Left cardiac atrium (tissue), 4 donors: ENCODE measurements around the gene FAM83F. TPM values are rescaled to one million over a fixed set of nuclear protein-coding genes. Genes with fewer than 3 reads are reported as not detected.
"Not testable (repeated sequence)": the region's sequence is repeated elsewhere in the genome, so short reads cannot be mapped to it uniquely, and the experiment has no call there.

ENCODE experiments used
- ATAC-seq, 2 donors: fragments of 200-7000 bp; cut with Tn5 transposase; one replicate each; pipeline ENCODE4 v1.9.1; 2020; ENCODE audit warnings: mild to moderate bottlenecking in 2 of 2, moderate library complexity in 2 of 2
- DNase-seq: peaks from one replicate; pipeline ENCODE4 v3.0.0-alpha.2; 2020
- intact Hi-C, 2 donors: fragments of 100-400 bp; cut with DNase I; formaldehyde crosslinking; loops; one replicate each; pipeline versions ENCODE4 v1.14.1 to v1.15.1; 2022 to 2023
- long read RNA-seq: library from polyadenylated mRNA; unstranded; transcript quantifications from one replicate; pipeline ENCODE4 v2.0.0, GENCODE V29; 2021
- total RNA-seq, 2 donors: library from RNA; stranded (reverse); fragmentation: NEBNext Ultra II Directional; extraction: Animal tissue kit (Norgen Biotek cat#: 25700); gene quantifications; one replicate each; pipeline ENCODE4 v1.2.1, GENCODE V29; 2021
- donor health status: DM: no; HTN: yes; CAD: no.
- donor health status: DM: no; HTN: yes; CAD: no; lungs with severe emphysema.
- donor health status: DM: yes; HTN: yes; CAD: no.
- donor health status: Dilated cardiomyopathy.

The FAM83F gene
- total RNA-seq: 1 to 10 TPM; 2.2 to 2.4 TPM
- long read RNA-seq, full-length matches to known transcripts: 1 of 3 reads
- long read RNA-seq, partial matches to known transcripts: 0 of 3 reads
- long read RNA-seq, other reads (novel, unspliced or antisense): 2 of 3 reads

DNA sequence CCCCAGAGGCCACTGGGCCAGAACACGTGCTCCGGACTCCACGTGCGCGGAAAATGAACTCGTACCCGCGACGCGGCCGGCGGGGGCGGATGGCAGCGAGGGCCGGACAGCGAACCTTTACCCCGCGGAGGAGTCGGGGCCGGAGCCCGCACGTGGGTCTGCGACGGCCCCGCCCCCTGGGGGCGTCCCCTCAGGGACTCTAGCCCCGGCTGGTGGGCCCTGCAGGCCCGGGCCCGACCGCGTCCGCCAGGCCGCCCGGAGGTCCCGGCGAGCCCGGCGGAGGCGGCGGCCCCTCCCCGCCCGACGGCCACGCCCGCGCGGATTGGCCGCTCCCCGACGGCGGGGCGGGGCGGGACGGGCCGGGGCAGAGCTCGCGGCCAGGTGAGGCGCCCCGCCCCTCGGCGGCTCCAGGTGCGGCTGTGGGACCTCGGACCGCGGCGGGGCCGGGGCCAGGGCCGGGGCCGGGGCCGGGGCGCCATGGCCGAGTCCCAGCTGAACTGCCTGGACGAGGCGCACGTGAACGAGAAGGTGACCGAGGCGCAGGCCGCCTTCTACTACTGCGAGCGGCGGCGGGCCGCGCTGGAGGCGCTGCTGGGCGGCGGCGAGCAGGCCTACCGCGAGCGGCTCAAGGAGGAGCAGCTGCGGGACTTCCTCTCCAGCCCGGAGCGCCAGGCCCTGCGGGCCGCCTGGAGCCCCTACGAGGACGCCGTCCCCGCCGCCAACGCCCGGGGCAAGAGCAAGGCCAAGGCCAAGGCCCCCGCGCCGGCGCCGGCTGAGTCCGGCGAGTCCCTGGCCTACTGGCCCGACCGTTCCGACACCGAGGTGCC, at the start of gene FAM83F:
Gene FAM83F, plus strand, starts transcription at position 389 of the 827 bp plus-strand sequence. Its CDS starts 89 bp downstream, at position 478.
- peak; percentile 39 to 52 for ATAC-seq
- no peak for DNase-seq
- intact Hi-C loops: no loop called here

DNA sequence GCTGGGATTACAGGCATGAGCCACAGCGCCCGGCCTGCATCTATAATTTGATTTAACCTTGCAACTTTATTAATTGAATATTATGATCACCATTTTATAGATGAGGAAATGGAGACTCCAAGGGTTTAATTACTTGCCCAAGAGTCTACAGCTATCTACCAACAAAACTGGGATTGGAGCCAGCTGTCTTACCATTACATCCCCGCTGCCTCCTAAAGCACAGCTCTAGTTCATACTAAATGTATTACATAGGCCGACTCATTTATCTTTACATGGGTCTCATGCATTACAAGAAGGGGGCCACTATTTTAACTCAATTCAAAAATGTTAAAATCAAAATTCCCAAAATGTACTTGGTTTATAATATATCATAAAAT, 48.6 kb upstream of the FAM83F start:
- ATAC-seq: no peak
- intact Hi-C loops: no loop called here
- DNase-seq: no peak

DNA sequence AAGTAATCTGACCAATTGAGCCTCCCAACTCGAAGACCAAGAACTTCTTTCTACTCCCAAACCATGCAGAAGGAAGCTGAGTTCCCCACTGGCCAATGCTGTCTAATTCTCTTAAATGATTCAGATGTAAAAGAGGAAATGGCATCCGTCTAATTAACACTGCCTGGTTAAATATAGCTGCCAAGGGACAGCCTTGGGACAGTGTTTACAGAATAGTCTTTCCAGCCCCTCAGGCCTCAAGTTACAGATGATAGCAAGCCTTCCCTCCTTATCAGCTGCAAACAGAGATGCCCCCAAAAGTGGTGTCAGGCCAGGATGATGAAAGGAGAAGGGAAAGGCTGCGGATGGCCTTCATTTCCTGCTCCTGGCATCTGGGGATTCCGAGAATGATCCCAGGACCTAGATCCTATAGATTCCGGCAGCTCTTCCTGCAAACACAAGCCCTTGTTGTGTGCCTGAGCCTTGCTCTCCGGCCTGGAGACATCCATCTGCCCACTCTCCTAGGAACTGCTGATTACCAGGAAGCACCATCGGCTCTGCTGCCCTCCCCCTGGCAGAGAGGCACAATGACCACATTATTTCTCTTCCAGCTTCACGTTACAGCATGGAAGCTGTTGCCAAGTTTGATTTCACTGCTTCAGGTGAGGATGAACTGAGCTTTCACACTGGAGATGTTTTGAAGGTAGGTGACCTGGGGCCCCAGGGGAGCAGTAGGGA, 48.1 kb upstream of the FAM83F start:
- ATAC-seq: peak; percentile 25 to 55
- DNase-seq: no peak
- intact Hi-C loops: no loop called here

DNA sequence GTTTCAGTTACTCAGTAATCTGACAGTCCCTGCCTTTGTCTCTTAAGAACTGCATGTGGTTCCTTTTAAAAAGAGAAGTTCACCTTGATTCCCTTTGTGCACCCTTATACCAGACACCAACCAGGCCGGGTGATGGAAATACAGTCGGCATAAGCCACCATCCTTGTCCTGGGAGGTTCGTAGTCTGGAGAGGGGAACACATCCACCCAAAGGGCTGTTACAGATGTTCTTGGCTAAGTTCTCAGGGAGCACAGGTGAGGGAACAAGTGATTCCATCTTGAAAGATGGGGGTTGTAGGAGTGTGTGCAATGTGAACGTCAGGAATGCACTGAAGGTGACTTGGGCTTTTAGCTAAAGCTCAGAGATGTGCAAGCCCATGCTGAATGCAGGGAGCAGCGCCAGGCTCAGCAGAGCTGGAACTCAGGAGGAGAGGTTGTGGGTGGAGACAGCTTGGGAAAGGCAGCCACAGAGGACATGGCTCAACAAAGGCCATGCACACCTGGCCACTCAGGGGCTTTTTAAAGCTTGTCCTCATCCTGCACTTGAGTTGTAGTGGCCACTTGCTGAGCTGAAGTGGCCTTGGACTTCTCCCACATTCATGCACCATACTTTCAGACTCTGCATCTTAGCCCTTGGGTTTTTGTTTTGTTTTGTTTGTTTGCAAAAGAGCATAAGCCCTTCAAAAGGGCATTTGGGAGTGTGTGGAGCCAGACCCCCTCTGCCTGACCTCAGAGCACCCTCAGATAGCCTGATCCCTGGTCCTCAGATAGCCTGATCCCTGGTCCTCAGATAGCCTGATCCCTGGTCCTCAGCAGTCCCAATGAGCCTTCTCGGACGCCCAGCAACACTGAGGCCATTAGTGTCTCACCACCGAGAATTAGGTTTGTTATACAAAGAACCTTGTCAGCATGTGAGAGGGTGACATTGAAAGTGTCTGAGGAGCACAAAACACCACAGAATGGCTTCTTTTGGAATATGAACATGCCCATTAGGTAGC, 47.2 kb upstream of the FAM83F start:
- intact Hi-C loops: no loop called here
- ATAC-seq: no peak
- DNase-seq: no peak

DNA sequence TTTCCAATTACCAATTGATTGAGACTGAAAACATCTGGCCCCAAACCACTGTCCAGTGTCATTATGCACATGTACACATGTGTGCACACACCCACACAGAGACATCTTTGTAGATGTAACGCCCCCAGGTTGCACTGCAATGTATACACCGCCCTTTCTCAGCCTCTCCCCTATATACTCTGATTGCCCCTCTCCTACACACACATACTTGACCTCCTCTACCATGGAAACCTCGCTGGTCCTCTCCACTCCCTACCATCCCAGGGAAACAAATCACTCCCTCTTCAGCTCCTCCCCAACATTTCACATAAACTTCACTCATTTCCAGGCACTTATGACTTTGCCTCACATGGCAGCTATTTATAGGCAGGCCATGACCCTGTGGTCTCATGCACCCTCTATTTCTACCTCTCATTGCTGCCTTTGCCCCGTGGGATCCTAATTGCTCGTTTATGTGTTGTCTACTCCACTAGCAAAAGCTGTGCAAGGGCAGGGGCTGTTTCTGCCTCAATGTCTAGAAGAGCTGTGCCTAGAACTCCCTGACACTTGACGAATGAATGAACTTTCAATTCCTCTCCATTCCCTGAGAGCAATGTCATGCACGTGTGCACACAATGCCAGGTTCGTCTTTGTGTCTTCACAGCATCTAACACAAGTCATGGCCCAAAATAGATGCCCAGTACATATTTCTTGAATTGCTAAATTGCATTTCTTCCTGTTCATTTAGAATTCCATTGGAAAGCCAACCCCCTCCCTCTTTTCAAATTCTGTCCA, 44.6 kb upstream of the FAM83F start:
- intact Hi-C loops: no loop called here

DNA sequence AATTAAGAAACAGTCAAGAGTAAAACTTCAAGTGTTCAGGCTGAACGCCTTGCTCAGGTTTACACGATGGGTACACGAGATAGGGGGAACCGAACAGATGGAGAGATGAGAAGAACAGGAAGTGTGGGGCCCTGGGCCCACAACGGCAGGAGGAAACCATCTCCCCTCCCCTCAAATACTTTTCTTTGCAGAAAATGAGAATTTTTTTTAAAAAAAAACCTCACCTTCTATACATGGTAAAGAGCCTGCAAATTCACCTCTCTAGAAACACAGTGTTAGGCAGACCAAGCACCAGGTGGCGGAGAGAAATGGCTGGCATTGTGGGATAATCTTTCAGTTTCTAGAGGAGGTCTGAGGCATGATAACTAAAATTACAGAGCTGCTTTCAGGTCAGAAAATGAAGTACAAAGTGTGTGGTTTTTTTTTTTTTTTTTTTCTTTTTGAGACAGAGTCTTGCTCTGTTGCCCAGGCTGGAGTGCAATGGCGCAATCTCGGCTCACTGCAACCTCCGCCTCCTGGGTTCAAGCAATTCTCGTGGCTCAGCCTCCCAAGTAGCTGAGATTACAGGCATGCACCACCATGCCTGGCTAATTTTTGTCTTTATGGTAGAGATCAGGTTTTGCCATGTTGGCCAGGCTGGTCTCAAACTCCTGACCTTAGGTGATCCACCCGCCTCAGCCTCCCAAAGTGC, 43.0 kb upstream of the FAM83F start:
- ATAC-seq, DNase-seq, intact Hi-C loops: not testable (repeated sequence)

More for the DNA sequence above, 44.6 kb upstream of the FAM83F start:
- ATAC-seq (no peak), DNase-seq (no peak)

DNA sequence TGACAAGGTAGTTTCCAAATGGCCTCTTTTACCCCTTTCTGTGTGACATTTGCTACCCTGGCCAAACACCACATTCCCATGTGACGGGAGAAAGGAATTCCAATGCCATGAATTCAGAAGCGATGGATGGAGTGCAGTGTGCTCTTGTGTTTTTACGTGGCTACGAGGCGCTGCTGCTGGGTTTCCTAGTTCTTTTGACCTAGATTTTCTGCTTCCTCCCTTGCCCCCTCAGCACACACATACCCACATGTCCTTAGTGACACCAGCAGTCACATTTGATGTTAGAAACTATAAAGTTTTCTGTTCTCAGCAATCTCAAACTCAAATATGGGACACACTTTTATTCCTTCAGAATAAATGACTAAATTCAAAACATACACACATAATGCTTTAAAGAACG, 42.4 kb upstream of the FAM83F start:
- ATAC-seq (no peak), DNase-seq (no peak)
- intact Hi-C loops: no loop called here

DNA sequence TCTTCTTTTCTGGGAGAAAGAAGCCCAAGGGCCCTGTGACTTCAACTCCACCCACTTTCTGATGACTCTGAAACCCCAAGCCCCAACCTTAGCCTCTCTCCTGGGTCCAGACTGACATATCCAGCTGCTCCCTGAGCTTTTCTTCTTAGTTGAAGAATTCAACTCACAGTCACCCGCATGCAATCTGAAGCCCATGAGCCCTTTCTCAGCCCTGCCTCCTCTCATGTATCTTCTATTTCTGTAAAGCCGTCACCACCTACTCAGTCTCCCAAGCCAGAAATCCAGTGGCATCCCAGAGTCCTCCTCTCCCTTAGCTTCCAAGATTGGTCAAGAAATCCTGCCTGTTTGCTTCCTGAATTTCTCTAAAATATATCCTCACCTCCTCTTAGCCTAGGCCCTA, 41.7 kb upstream of the FAM83F start:
- intact Hi-C loops: no loop called here
- DNase-seq (no peak), ATAC-seq (no peak)

DNA sequence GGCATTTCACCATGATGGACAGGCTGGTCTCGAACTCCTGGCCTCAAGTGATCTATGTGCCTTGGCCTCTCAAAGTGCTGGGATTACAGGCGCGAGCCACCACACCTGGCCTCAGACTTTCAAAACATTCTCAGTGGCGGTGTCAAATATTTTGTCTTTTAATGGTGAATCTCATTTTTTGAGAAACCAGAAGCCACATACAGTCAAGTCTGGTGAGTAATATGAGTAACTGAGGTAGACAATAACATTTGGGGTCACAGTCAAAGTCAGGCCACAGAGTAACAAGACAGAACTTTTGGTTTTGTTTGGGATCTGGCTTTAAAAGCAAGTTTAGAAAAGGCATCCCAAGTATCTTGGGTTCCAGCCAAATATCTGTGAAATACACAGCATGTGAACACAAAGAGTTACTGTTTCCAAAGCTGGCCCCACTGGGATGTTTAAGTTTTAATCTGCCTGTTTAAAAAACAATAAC, 40.1 kb upstream of the FAM83F start:
- intact Hi-C loops: no loop called here
- no peak for DNase-seq
- ATAC-seq: no peak

DNA sequence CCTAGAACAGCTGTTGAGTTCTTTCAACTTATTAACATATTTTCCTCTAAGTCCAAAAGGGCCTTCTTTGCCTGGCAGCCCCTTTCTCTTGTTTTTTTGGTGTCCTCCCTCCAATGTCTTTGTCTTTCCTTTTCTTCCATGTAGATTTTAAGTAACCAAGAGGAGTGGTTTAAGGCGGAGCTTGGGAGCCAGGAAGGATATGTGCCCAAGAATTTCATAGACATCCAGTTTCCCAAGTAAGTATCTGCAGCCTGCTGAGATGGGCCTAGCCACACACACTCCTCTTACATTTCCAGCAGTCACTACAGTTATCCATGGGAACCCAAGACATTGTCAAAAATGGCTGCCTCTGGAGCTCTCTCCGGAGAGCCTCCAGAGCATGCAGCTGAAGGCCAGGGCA, 39.1 kb upstream of the FAM83F start:
- DNase-seq (no peak), ATAC-seq (no peak)
- intact Hi-C loops: no loop called here

DNA sequence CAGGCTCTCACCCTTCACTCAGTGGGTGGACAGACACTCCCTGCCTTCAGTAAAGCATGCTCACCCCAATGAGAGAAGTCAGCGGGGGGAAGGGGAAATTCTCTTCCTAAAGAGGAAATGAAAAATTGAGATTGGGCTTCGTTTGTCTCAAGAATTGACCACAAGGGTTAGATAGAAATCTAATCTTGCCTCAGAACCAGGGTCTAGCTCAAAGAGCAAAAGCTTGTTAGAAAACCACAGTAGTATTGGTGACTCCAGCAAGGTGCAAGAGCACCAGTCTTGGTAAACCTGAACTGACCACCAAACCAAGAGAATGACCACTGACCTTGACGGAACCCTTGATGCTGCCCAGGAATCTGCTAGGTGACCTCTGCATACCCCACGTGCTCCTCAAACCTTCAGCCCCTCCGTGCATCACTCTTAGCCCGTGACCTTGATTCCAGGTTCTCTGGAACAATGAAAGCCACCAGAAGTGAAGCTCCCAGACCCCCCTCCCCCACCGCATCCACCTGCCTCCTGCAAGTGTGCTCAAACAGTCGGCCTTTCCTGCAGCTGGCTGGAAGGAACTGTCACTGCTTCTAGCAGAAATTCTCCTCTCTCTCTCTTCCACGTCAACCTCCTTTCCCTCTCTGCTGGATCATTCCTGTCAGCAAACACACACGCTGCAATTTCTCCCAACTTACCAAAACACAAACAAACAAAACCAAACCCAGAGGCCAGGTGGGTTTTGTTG, 37.7 kb upstream of the FAM83F start:
- no peak for ATAC-seq
- intact Hi-C loops: no loop called here

DNA sequence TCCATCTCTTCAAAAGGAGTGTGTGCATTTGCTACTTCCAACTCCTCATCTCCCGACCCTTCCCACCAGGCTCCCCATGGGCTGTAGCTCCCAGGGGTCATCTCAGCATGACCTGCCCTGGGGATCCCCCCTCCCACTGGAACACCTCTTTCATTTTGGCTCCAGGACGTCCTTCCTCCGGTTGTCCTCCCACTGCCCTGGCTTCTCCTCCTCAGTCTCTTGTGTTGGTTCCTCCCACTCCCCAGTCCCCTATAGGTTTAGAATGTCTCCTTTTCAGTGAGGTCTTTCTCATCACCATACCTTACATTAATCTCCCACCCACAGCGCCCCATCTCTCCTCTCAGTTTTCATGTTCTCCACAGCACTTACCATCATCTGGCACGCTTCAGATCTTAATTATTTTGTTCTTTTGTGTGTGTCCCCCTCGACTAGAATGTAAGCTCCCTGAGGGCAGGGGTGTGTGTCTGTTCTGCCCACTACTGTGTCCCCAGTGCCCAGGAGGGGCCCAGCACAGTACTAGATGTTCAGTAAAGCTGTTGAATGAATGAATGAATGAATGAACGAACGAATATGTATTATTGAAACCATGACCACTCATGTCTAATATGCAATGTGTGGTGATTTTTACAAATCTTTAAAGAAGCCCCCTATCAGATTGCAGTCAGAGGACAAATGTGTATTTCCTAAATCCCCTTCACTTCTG, 36.6 kb upstream of the FAM83F start:
- DNase-seq (no peak), ATAC-seq (no peak)
- intact Hi-C loops: no loop called here

More for the DNA sequence above, 37.7 kb upstream of the FAM83F start:
- no peak for DNase-seq

DNA sequence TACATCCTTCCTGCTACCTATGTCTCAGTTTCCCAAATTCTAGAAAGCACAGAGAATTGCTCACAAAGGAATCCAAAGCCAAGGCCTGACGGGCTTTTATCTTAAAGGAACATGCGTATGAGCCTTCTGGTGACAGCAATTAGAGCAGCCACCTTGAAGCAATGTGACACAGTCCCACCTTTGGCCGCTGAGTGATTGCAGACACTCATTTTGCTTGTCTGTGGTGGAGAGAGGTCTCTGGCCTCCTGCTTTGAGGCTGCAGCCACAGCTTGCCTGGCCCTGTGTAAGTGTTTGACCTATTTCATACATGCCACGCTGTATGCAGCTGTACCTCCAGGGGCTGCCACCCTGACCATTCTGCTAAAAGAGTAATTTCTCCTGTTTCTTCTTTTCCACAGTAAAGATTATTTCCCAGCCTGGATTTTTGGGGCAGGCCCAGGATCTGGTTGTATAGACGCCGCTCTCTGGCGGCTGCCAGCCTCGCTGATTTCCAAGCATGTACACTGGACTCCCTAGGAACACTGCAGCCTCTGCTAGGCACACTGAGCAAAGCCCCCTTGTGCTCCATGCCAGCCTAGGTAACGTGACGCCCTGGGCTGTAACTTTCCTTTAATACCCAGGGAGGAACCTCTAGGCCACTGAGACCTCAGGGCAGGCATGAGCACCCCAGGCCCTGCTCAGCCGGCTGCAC, 35.7 kb upstream of the FAM83F start:
- intact Hi-C loops: no loop called here
- no peak for ATAC-seq
- DNase-seq: no peak

DNA sequence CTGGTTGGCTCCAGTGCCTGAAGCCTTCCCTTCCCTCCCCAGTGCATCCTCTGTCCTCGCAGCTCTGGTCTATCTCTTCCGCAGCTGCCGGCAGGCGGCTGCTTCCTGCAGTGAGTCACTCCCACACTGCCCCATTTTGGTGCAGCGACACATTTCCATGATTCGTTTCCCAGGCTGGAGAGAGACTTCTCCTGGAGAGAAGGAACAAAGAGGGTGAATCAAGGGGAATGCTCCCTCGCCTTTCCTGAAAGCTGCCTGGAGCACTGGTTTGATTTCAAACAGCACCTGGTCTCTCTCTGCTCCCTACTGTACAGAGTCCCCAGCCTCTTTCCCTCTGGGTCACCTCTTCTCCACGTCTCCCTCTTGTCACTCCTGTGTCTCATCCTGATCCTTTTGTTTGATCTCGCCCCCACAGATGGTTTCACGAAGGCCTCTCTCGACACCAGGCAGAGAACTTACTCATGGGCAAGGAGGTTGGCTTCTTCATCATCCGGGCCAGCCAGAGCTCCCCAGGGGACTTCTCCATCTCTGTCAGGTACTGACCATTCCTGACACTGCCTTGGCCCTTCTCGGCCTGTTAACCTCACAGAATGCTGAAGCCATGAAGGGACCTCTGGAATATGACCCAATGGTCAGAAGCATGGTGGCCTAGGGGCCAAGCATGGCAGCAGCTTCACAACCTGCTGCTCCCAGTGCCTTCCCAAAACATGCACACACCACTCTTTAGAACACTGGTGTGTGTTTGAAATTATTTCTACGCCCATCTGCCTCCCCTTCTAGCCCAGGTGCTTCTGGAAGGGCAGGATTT, 34.9 kb upstream of the FAM83F start, which contains the start of gene TMA7B:
Gene TMA7B, plus strand, starts transcription at position 758 of the 808 bp plus-strand sequence. CDS start 3,978 bp downstream, outside the sequence.
- peak; percentile 75 to 81 for ATAC-seq
- intact Hi-C loops: no loop called here
- peak; percentile 29 for DNase-seq
